GM21360 (cell line): ENCODE results near the gene RTN4.
A peak's percentile ranks its signal among the peaks of the same experiment; 100 is the strongest.
"Not testable (repeated sequence)": the region's sequence is repeated elsewhere in the genome, so short reads cannot be mapped to it uniquely, and the experiment has no call there.

Experiments
- ATAC-seq: cut with Tn5 transposase; IDR thresholded peaks from one replicate; pipeline ENCODE4 v1.9.1; 2021; ENCODE audit warnings: mild to moderate bottlenecking, moderate library complexity; ENCODE audit not compliant: unreplicated experiment

The RTN4 gene

DNA sequence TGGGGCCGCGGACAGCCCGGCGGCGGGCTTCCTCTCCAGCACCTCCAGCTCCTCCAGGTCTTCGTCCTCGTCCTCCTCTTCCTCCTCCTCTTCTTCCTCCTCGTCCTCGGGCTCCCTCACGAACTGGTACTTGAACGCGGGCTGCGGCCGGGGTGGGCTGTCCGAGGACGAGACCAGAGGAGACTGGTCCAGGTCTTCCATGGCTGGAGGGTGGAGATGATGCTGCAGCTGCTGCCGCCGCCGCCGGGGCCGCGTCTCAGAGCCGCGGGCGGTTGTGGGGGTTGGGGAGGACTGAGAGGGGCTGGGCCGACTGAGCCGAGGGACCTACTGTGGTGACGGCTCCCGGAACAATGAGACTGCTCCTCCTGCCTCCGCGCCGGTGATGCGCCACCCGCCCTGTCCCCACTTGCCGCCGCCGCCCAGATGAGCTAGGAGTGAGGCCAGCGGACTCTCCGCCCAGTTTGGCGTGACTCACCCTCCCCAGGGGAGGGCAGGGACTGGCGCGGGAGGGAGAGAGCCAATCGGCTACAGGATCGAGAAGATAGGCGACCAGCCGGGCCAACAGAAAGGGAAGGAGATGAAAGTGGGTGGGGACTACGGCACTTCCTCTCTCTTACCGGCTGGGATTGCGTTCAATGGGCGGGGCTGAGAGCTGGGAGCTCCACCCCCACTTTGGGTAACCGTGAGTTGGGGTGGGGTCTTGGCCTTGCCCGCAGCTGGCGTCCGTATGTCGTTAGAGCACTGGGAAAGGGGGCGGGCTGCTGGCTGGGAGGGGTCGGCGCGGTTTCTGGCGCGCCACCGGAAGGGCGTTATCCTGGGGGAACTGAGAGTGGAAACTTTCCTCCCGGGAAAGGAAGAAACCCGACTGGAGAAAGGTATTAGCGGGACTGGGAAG is at the start of gene RTN4:
Gene RTN4 (minus strand): TSS at position 352 of the 895 bp plus-strand sequence. CDS start 151 bp downstream, at position 201.
- peak; percentile 83 for ATAC-seq

DNA sequence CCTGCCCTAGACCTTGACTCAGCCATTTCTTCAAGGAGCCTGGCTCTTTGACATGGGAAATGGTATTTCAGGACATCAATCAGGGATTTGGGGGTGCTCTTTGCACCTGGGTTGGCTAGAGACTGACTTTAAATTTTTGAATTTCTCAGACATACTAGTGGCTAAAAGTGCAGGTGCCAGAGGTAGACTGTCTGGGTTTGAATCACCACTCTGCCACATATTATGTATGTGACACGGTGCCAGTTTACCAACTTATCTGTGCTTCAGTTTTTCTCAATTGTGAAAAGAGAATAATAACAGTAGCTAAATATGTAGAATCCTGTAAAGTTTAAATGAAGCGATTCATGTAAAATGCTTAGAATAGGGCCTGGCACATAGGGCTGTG is 49.2 kb upstream of the RTN4 start:
- ATAC-seq = no peak

DNA sequence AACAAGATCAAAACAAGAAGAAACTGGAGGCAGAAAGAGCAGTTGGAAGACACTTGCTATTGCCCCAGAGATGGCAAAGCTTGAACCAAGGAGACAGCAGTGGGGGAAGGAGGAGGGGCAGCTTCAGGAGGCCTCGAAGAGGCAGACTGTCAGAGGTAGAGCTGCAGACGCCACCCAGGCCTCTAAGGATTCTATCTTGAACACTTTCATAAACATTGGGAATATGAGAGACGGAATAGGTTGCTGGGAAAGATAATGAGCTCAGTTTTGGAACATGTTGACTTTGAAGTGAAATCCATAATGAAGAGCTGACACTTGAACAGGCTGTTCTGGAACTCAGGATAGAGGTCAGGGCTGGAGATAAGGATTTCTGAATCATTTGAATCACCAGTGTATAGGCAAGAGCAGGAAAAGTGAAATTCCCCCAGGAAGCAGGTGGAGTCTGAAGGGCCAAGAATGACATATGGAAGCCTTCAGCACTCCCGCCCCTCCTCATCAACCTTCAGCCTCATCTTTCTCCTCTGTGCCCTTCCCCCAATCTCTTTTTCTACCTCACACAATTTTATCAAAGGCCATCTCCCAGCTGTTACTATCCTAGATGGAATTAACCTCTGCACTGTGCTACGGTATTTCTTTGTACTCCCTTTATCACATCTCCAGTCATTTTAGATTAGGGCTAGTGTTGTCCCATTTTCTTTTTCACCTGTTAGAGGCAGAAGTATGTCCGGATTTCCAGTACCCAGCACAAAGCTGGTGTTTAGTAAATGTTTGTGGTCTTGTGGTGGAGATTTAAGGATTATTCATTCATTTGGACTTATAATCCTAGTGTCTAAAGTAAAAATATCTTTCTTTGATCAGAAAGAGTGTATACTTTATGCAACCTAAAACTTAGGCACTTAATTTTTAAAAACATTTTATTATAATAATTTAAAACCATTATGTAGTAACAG is 47.5 kb upstream of the RTN4 start:
- no peak for ATAC-seq

GRCh38 chr2:55097082-55097460 is 46.8 kb upstream of the RTN4 start:
- ATAC-seq = no peak

DNA sequence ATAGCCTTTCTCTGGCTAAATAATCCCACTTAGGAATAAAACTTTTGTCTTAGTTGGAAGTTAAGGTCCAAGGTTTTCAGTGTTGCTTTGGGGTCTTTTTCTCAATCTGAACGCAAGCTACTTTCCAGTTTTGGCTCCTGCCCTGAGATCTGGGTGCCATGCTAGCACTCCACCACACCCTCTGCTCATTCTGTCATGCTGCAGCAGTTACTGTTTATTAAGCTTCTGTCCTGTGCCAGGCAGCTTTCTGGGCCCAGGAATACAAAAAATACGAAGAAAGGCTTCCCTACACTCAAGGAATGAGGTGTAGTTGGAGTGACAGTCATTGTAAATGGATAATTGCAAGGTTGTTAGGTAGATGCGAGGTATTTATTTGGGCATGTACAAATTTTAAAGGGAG is 46.3 kb upstream of the RTN4 start:
- no peak for ATAC-seq

GRCh38 chr2:55093381-55093780 is 43.1 kb upstream of the RTN4 start:
- no peak for ATAC-seq

GRCh38 chr2:55092439-55092838 is 42.2 kb upstream of the RTN4 start:
- no peak for ATAC-seq

DNA sequence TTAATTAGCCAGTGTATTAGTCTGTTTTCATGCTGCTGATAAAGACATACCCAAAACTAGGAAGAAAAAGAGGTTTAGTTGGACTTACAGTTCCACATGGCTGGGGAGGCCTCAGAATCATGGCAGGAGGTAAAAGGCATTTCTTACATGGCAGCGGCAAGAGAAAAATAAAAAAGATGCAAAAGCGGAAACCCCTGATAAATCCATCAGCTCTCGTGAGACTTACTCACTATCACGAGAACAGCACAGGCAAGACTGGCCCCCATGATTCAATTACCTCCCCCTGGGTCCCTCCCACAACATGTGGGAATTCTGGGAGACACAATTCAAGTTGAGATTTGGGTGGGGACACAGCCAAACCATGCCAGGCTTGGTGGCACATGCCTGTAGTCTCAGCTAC is 41.4 kb upstream of the RTN4 start:
- not testable (repeated sequence) for ATAC-seq

- no peak for ATAC-seq
Observed at GRCh38 chr2:55090702-55091101, 40.5 kb upstream of the RTN4 start.

GRCh38 chr2:55089726-55090125 is 39.5 kb upstream of the RTN4 start:
- ATAC-seq = no peak

- ATAC-seq = no peak
Observed at GRCh38 chr2:55088400-55088799, 38.1 kb upstream of the RTN4 start.

DNA sequence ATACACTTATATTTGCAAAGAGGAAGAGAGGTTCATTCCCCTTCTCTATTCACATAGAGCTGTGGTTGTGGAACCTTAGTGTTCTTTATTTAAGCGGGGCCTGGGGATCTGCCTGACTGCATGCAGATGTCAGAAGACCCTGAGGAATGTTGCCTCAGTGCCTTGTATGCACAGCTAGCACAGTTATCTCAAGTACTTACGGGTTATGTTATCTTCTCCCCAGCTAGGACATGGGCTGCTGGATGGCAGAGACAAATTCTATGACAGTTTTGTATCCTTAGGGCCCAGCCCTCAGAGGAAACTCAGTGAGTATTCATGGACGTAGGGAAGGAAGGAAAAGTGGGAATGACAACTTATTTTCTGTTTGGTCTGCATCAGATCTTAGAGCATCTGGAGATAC is 37.7 kb upstream of the RTN4 start:
- ATAC-seq = no peak

DNA sequence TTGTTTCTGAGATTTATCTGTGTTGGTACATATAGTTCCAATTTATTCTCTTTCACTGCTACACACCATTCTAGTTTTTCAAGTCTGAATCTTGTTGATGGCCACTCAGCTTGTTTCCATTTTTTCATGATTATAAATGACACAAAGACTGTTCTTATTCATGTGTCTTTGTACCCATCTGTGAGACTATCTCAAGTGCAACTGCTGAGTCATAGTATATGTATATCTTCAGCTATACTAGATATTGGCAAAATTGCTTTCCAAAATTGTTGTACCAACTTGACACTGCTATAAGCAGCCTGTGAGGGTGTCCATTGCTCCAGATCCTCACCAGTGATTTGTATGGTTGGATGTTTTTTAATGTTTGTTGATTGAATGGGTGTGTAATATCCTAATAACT is 37.2 kb upstream of the RTN4 start:
- ATAC-seq = no peak

- no peak for ATAC-seq
Observed at GRCh38 chr2:55085113-55086040, 35.1 kb upstream of the RTN4 start.

DNA sequence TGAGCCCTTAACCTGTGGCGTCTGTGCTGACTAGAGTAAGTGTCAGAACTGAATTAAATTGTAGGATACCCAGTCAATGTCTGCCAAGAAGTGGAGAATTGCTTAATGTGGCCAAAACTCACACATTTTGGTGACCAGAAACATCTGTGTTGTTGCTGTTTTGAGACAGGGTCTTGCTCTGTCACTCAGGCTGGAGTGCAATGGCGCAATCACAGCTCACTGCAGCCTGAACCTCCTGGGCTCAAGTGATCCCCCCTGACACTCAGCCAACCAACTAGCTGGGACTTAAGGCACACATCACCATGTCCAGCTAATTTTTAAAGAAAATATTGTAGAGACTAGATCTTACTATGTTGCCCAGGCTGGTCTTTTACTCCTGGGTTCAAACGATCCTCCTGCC is 34.4 kb upstream of the RTN4 start:
- ATAC-seq = no peak

DNA sequence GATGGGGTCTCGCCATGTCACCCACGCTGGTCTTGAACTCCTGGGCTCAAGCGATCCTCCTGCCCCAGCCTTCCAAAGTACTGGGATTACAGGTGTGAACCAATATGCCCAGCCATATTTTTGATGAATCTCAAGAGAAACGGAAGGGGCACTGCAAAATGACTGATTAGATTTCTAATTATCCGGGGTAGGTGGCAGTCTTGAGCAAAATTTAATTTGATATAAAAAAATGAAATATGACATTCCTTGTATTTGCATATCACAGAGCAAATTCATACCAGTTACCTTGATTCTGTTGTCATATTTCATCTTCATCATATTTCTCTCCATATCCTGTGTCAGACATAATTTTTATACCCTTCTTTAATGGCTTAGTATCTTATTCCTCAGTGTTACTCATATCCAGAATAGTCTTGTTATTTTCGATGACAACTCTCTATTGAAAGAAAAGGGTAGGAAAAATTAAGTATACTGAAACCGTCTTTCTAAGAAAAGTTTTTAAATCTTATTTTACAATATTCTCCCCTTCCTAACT is 30.0 kb upstream of the RTN4 start:
- ATAC-seq = no peak

- no peak for ATAC-seq
Observed at GRCh38 chr2:55078956-55079355, 28.7 kb upstream of the RTN4 start.

DNA sequence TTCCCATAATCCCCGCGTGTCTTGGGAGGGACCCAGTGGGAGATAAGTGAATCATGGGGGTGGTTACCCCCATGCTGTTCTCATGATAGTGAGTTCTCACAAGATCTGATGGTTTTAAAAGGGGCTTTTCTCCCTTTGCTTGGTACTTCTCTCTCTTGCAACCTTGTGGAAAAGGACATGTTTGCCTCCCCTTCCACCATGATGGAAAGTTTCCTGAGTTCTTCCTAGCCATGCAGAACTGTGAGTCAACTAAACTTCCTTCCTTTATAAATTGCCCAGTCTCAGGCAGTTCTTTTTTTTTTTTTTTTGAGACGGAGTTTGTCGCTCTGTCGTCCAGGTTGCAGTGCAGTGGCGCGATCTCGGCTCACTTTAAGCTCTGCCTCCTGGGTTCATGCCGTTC is 26.5 kb upstream of the RTN4 start:
- ATAC-seq = no peak

DNA sequence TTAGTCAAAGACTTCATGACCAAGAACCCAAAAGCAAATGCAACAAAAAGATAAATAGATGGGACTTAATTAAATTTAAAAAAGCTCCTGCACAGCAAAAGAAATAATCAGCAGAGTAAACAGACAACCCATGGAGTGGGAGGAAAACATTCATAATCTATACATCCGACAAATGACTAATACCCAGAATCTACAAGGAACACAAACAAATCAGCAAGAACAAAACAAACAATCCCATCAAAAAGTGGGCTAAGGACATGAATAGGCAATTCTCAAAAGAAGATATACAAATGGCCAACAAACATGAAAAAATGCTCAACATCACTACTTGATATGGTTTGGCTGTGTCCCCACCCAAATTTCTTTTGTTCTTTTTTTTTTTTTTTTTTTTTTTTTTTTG is 25.8 kb upstream of the RTN4 start:
- not testable (repeated sequence) for ATAC-seq
